Stimulated activated CD8-positive, alpha-beta memory T cell treated with anti-CD3 and anti-CD28 coated beads, Interleukin-2, amount 100 ng/mL, for 1 hour (primary cell): ENCODE measurements around the gene CACNB4.

Experiments
- DNase-seq, 2 donors: peaks; one replicate each; pipeline ENCODE4 v3.0.0-alpha.2; 2020; ENCODE audit warnings: low read depth in 2 of 2

The CACNB4 gene

GRCh38 chr2:151975460-151976414, 123.1 kb downstream of the CACNB4 start:
- DNase-seq, result no peak

DNA sequence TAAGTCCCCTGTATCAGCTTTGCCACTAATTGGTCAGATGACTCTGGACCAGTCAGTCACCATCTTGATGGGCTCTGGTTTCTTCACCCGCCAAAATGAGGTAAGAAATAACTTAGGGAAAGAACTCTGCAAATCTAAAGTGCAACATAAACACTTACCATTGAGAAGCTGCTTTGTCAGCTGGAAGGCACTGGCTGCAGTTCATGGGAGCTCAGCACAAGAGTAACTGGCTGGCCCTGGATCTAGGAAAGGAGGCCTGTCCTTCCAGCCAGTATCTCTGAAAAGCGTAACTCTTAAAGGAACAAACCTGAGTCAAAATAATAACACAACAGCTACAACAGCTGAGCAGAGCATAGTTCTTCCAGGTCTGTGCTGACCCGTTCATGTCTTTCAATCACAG, 123.9 kb downstream of the CACNB4 start:
- no peak for DNase-seq

DNA sequence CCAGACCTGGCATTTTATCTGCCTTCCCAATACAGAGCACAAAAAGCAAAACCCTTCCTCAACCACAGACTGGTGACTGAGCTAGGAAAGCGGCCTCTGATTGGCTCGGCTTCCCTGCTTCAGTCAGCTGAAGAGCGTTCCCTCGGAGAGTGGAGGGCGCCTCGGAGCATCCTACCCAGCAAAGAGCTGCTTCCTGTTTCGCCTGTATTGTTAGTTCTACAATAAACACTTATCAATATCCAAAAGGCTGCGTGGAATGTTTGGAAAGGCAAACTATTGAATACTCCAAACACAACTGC, 125.0 kb downstream of the CACNB4 start:
- no peak for DNase-seq

GRCh38 chr2:151973013-151973900, 125.6 kb downstream of the CACNB4 start:
- no peak for DNase-seq

- DNase-seq, result no peak
Observed at GRCh38 chr2:151972241-151973012, 126.4 kb downstream of the CACNB4 start.

DNA sequence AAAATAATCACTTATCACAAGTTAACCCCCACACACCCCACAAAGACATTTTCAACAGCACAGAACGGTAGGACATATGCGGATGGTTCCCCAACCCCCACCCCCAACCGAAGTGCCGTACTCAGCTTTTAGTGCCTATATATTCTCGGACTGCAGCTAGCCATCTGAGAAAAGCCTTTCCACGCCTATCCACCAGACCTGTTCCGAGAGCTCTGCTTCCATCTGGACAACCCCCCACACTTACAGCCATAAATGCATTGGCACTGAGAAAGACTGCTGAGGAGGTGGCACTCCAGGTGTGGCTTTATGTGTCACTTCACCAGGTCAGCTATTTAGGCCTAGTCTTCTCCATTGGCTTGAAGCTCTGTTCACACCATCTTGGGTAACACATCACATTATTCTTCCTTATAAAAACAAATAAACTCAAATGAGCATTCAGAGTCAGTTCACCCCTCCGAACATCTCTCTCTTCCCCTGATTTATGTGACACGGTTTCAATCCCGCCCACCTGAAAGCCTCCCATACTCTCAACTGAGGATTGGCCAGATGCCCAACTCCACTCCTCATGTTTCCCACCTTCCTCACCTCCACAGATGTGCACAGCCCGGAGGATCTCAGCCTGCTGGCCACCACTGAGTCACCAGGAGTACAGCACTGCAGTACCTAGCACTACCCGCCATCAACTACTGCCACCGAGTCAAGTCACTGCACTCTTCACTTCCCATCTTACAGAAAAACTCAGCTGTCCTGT, 127.4 kb downstream of the CACNB4 start:
- no peak for DNase-seq

- DNase-seq, result no peak
Observed at GRCh38 chr2:151968770-151969470, 129.9 kb downstream of the CACNB4 start.

GRCh38 chr2:151967829-151968722, 130.8 kb downstream of the CACNB4 start:
- DNase-seq, result no peak

DNA sequence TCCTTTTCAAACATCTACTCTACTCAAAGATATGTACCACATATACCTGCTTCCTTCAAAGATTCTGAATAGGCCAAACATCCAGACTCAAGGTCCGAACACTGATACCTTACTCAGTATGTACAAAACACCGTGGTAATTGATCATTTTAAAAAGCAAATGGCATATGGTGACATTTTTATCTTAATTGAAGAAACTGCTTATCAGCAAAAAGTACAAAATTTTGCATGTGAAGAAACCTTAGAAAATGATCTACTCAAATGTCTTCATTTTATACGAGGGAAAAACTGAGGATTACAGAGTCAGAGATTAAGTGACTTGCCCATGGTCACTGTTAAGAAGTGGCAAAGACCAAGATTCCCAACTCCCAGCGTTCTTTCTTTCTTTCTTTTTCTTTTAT, 133.0 kb downstream of the CACNB4 start:
- no peak for DNase-seq

DNA sequence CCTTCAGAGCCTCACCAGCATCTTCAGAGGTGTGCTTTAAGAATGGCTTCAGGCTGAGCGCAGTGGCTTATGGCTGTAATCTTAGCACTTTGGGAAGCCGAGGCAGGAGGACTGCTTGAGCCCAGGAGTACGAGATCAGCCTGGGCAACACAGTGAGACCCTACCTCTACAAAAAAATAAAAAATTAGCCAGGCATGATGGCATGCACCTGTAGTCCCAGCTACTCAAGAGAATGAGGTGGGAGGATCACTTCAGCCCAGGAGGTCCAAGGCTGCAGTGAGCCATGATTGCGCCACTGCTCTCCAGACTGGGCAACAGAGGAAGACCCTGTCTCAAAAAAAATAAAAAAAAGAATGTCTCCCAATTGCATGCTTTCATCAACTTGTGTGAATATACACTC, 137.3 kb downstream of the CACNB4 start:
- no peak for DNase-seq

- DNase-seq, result no peak
Observed at GRCh38 chr2:151959238-151959637, 139.6 kb downstream of the CACNB4 start.

- DNase-seq, result no peak
Observed at GRCh38 chr2:151953467-151953866, 145.4 kb downstream of the CACNB4 start.

DNA sequence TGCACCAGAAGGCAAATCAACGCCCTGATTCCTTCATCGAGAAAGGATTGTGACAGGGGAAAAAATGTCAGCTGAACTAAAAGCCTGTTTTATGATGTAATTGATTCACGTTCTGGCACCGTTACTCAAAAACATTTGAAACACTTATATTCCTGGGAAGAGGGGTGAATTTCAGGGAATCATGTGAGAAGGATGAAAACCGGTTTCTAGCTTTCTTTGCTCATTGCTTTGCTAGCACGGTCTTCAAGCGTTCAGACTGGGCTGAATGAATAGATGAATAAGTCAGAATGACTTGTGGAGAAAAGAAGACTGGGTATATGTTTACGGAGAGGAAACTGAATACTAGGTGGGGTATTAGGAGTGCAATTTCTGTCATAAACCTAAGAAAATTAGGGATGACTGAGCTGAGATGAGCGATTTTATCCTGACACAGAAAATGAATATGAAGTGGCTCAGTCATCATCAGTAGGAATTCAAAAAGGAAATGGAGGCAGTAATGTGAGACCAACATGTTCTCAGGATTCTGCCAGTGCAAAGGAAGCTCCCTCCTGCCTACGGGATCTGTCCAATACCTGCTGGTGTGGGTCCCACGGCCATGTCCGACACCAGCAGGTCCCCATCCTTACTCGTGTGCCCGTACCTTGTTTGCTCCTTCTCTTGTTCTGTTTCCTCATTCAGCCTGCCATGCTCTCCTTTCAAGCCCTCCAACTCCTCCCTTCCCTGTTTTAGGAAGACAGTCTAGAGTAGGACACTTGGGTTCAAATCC, 146.0 kb downstream of the CACNB4 start:
- no peak for DNase-seq

- no peak for DNase-seq
Observed at GRCh38 chr2:151947813-151948165, 151.1 kb downstream of the CACNB4 start.

DNA sequence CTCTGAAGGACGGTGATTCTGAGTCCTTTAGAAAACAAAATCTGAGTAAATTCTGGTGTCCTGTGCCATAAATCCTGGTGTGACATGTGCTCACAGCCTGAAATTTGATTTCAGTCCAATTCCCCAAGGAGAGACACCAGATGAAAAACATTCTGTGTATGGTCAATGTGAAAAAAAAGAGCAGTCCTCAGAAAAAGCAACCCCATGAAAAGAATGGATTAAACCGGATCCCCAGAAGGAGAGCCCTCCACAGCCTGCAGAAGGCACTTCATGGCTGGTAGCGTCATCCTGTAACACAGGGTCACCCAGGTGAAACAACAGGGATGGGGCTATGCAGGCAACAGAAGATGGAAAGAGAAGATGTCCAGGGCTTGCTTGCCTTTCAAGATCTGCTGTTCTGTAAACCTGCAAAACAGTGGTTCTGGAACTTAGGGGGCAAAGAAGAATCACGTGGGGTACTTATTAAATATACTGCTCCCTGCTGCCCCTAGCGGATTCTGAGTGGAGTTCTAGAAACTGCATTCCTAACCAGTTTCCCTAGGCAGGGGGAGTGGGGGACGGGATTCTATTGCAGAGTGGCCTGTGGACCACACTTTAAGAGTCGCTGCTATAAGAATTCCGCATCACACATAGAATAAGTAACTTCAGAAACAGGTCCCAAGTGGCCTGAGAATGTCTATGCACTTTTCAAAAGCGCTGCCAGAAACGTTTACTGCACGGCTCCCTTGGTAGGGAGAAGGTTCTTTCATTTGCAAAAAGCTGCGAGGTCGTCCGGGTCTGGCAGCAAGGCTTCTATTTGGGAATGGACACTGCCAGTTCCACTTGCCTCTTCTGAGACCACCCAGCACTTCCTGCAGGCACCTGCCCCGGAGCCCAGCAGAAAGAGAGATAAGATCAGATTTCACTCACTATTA, 151.7 kb downstream of the CACNB4 start:
- DNase-seq, result no peak

- DNase-seq, result no peak
Observed at GRCh38 chr2:151946250-151946884, 152.5 kb downstream of the CACNB4 start.

- no peak for DNase-seq
Observed at GRCh38 chr2:151945602-151946001, 153.2 kb downstream of the CACNB4 start.
